Spleen (tissue), 11 donors: ENCODE measurements around the gene VPS36. TPM values are rescaled to one million over a fixed set of nuclear protein-coding genes. Genes with fewer than 3 reads are reported as not detected.

Source experiments
- DNase-seq: peaks from one replicate; pipeline ENCODE4 v3.0.0-alpha.2; 2020
- H3K27ac ChIP-seq, 8 donors: fragments of 200-600 bp; sonication (generic) in 7 of 8; 1 replicate in 4 of 8; 2 replicates in 4 of 8; pipeline versions ENCODE4 v1.5.0 to v1.8.0; 2016 to 2021; ENCODE audit warnings: inconsistent platforms in 4 of 8, mild to moderate bottlenecking in 4 of 8, moderate library complexity in 1 of 8
- H3K27me3 ChIP-seq, 7 donors: fragments of 200-600 bp; sonication (generic) in 6 of 7; replicated peaks in 1 of 7; 1 replicate in 4 of 7; 2 replicates in 3 of 7; pipeline versions ENCODE4 v1.5.0 to v1.8.0; 2016 to 2021; ENCODE audit warnings: inconsistent platforms in 3 of 7, mild to moderate bottlenecking in 1 of 7
- H3K36me3 ChIP-seq, 6 donors: fragments of 200-600 bp; sonication (generic) in 5 of 6; 1 replicate in 4 of 6; 2 replicates in 2 of 6; pipeline versions ENCODE4 v1.5.0 to v1.8.0; 2016 to 2021; ENCODE audit warnings: inconsistent platforms in 2 of 6
- H3K4me1 ChIP-seq, 6 donors: fragments of 200-600 bp; sonication (generic) in 5 of 6; 1 replicate in 3 of 6; 2 replicates in 3 of 6; pipeline versions ENCODE4 v1.5.0 to v1.8.0; 2016 to 2021; ENCODE audit warnings: inconsistent platforms in 3 of 6
- H3K4me3 ChIP-seq, 8 donors: fragments of 200-600 bp; sonication (generic) in 7 of 8; 1 replicate in 4 of 8; 2 replicates in 4 of 8; pipeline versions ENCODE4 v1.5.0 to v1.8.0; 2016 to 2021; ENCODE audit warnings: inconsistent platforms in 4 of 8, mild to moderate bottlenecking in 4 of 8, moderate library complexity in 2 of 8
- H3K9me3 ChIP-seq, 8 donors: fragments of 200-600 bp; sonication (generic) in 7 of 8; 1 replicate in 4 of 8; 2 replicates in 4 of 8; pipeline versions ENCODE4 v1.5.0 to v1.8.0; 2016 to 2021; ENCODE audit warnings: inconsistent platforms in 4 of 8
- CTCF ChIP-seq, 11 experiments: fragments of 200-600 bp in 7 of 11; fragments of 450-650 bp in 4 of 11; sonication (generic) in 4 of 11; IDR thresholded peaks in 8 of 11; conservative IDR thresholded peaks in 3 of 11; 1 replicate in 7 of 11; 2 replicates in 4 of 11; pipeline versions ENCODE4 v1.4.0 to v1.8.0; 2016 to 2021; ENCODE audit warnings: antibody characterized with exemption in 11 of 11, inconsistent platforms in 4 of 11, mild to moderate bottlenecking in 1 of 11
- POLR2A ChIP-seq, 3 donors: fragments of 450-650 bp; IDR thresholded peaks; one replicate each; pipeline ENCODE4 v1.5.1; 2017; ENCODE audit warnings: antibody characterized with exemption in 3 of 3, mild to moderate bottlenecking in 1 of 3
- POLR2AphosphoS5 ChIP-seq, 3 donors: sonication (generic); formaldehyde crosslinking; IDR thresholded peaks; one replicate each; pipeline ENCODE4 v1.5.1; 2017; ENCODE audit warnings: antibody characterized with exemption in 3 of 3
- WGBS, 5 donors: extraction: QIAGEN DNeasy Blood & Tissue Kit in 3 of 5; methylation state at CpG; one replicate each; pipeline versions ENCODE4 v1.1.5 to v1.1.7; 2013 to 2018; 5-methylcytosine and 5-hydroxymethylcytosine counted together
- intact Hi-C: fragments of 100-400 bp; cut with DNase I; formaldehyde crosslinking; loops from one replicate; pipeline ENCODE4 v1.15.0; 2023; ENCODE audit warnings: low total_unique reads
- polyA plus RNA-seq, 3 donors: library from polyadenylated mRNA; stranded (reverse); fragments of 200-250 nt; gene quantifications; one replicate each; pipeline ENCODE4 v1.2.1, GENCODE V29; 2013
- total RNA-seq, 7 donors: library from RNA; depleted of rRNA in 3 of 7; stranded (reverse); fragments of >200 nt in 3 of 7; fragmentation: NEBNext Ultra II Directional in 4 of 7; extraction: Animal tissue kit (Norgen Biotek cat#: 25700) in 4 of 7; gene quantifications; one replicate each; pipeline versions ENCODE4 v1.1.0 to v1.2.1, GENCODE V29; 2016 to 2021
- donor health status: healthy with polysubstance abuse.
- donor health status: DM: no; HTN: no; CAD: no; lungs with moderate emphysema.
- donor health status: DM: no; HTN: no; CAD: no.
- donor health status: Bipolar disorder and iron deficiency.
- donor health status: healthy.
- donor health status: DM: no; HTN: no; CAD: no.
- donor health status: DM: yes; HTN: yes; CAD: no.

VPS36 gene
- total and polyA plus RNA-seq, 10 donors = 18.3 to 98.9 (median 55.5) TPM

GRCh38 chr13:52405767-52406494 lies 44.5 kb downstream of the VPS36 start, which contains the start of gene THSD1:
Gene THSD1, minus strand, starts transcription at chr13:52406172. Its CDS starts 3,572 bp downstream, at chr13:52402600.
- peaks cover 0 to 16% (median 0%) of the 10 kb centered on the region in 6 donors for H3K36me3 ChIP-seq
- H3K4me3 ChIP-seq = peak within 1 kb of the TSS; percentile 35 to 71 (median 48)
- intact Hi-C loops = no loop called here
- H3K27me3 ChIP-seq = peaks cover 0 to 35% (median 9%) of the 10 kb centered on the region in 7 donors
- peak; percentile 88 for DNase-seq
- no peak for TF ChIP-seq CTCF (IDR thresholded peaks at IDR 0.05 in 8 of 11, conservative IDR thresholded peaks at IDR 0.05 in 3 of 11)
- TF ChIP-seq POLR2A (IDR thresholded peaks at IDR 0.05) = no peak
- peak; percentile 80 to 90 (median 90) for TF ChIP-seq POLR2AphosphoS5 (IDR thresholded peaks at IDR 0.05)
- H3K27ac ChIP-seq = peak within 1 kb of the TSS in 7 of 8 donors; percentile 16 to 80 (median 77)
- 1 to 2% (median 1%) methylated on average over 32 to 68 of the region's 68 CpGs for WGBS, 5 donors
- peaks cover 0 to 3% (median 0%) of the 10 kb centered on the region in 8 donors for H3K9me3 ChIP-seq
- H3K4me1 ChIP-seq = peaks cover 5 to 40% (median 33%) of the 10 kb centered on the region in 6 donors

- Histone ChIP-seq H3K27me3 (peaks cover 0 to 35% (median 9%) of the 10 kb centered on the region in 7 donors), H3K9me3 (peaks cover 0 to 3% (median 0%) of the 10 kb centered on the region in 8 donors), H3K27ac (peak overlapping the region in 7 of 8 donors; percentile 16 to 80 (median 77)), H3K4me3 (peak overlapping the region; percentile 35 to 71 (median 48)), H3K4me1 (peaks cover 5 to 40% (median 33%) of the 10 kb centered on the region in 6 donors), H3K36me3 (peaks cover 0 to 10% (median 0%) of the 10 kb centered on the region in 6 donors)
- DNase-seq = no peak
- 6 to 11% (median 7%) methylated on average over 14 of the region's 14 CpGs for WGBS, 5 donors
- intact Hi-C loops = no loop called here
- TF ChIP-seq POLR2A (IDR thresholded peaks at IDR 0.05) (no peak), CTCF (IDR thresholded peaks at IDR 0.05 in 8 of 11, conservative IDR thresholded peaks at IDR 0.05 in 3 of 11) (no peak), POLR2AphosphoS5 (IDR thresholded peaks at IDR 0.05) (no peak)
Measured at GRCh38 chr13:52405369-52405766, 45.1 kb downstream of the VPS36 start.

DNA sequence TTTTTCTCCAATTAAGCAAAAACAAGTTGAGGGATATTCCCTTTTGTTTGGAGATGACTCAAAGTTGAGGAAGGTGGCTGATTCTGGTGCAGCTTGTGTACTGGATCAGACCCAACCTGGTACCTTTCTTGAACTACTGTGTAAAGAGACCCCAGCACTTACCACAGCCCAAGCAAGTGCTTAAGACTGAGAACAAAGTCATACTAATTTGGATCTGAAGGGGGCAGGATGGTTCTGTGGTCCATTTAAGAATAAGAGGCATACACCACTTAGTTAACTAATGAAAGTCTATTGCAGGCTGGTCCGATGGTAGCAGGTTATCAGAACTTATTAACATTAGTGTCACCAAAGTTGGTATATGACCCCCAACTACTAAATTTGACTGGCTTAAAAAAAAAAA lies 50.7 kb downstream of the VPS36 start:
- no peaks in the 10 kb centered on the region for H3K9me3 ChIP-seq
- no peak overlapping the region for H3K4me3 ChIP-seq
- intact Hi-C loops = no loop called here
- peaks cover 5 to 22% (median 13%) of the 10 kb centered on the region in 6 donors for H3K4me1 ChIP-seq
- DNase-seq = no peak
- TF ChIP-seq POLR2AphosphoS5 (IDR thresholded peaks at IDR 0.05) = no peak
- TF ChIP-seq CTCF (IDR thresholded peaks at IDR 0.05 in 8 of 11, conservative IDR thresholded peaks at IDR 0.05 in 3 of 11) = peak in 1 of 11 experiments; percentile 8
- 67 to 94% (median 78%) methylated on average over 1 of the region's 1 CpG for WGBS, 5 donors
- H3K36me3 ChIP-seq = no peaks in the 10 kb centered on the region
- no peak overlapping the region for H3K27ac ChIP-seq
- H3K27me3 ChIP-seq = peaks cover 0 to 18% (median 0%) of the 10 kb centered on the region in 7 donors

DNA sequence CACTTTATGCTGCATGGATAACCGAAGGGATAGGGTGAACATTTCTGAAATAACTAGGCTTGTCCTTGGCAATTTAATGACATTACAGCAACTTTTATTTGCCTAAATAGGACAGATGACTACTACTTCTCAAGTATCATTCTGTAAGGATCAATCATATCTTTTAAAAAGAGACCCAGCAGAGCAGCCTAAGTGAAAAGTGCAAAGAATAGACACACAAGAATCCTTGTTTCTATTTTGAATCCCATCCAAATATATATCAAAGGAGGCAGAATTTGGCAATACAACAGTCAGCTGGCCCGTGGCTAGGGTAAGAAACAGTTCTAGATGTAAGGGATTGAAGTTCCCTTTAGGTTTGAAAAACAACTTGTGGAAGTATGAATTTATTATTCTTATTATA lies 51.4 kb downstream of the VPS36 start:
- DNase-seq = no peak
- H3K4me3 ChIP-seq = no peak overlapping the region
- intact Hi-C loops = no loop called here
- 48 to 80% (median 60%) methylated on average over 2 of the region's 2 CpGs for WGBS, 5 donors
- H3K36me3 ChIP-seq = no peaks in the 10 kb centered on the region
- no peaks in the 10 kb centered on the region for H3K9me3 ChIP-seq
- no peak for TF ChIP-seq CTCF (IDR thresholded peaks at IDR 0.05 in 8 of 11, conservative IDR thresholded peaks at IDR 0.05 in 3 of 11)
- TF ChIP-seq POLR2AphosphoS5 (IDR thresholded peaks at IDR 0.05) = no peak
- no peak for TF ChIP-seq POLR2A (IDR thresholded peaks at IDR 0.05)
- no peak overlapping the region for H3K27ac ChIP-seq
- H3K4me1 ChIP-seq = peaks cover under 1 to 16% (median 6%) of the 10 kb centered on the region in 6 donors
- peaks cover 0 to 12% (median 0%) of the 10 kb centered on the region in 7 donors for H3K27me3 ChIP-seq
